ENCODE results near the gene SFXN5.

DNA sequence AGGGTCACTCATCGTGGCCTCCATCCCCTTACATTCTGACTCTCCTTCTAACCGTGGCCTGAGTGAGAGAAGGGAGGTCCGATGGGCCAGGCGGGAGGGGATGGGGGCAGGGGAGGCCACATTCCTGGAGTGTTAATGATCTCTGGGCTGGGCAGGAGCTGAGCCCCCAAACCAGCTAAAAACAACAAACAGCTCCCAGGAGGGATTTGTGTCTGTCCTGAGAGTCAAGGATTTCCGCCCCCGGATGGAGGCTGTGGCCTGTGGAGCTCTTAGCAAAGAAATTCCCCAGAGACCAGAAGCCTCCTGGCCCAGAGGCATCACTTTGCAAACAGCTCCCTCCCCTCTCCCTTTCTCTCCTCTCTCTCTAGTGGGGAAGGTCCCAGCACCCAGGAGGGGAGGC, 130.7 kb downstream of the SFXN5 start:
- TF ChIP-seq, protein P1, sequence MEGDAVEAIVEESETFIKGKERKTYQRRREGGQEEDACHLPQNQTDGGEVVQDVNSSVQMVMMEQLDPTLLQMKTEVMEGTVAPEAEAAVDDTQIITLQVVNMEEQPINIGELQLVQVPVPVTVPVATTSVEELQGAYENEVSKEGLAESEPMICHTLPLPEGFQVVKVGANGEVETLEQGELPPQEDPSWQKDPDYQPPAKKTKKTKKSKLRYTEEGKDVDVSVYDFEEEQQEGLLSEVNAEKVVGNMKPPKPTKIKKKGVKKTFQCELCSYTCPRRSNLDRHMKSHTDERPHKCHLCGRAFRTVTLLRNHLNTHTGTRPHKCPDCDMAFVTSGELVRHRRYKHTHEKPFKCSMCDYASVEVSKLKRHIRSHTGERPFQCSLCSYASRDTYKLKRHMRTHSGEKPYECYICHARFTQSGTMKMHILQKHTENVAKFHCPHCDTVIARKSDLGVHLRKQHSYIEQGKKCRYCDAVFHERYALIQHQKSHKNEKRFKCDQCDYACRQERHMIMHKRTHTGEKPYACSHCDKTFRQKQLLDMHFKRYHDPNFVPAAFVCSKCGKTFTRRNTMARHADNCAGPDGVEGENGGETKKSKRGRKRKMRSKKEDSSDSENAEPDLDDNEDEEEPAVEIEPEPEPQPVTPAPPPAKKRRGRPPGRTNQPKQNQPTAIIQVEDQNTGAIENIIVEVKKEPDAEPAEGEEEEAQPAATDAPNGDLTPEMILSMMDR (IDR thresholded peaks at IDR 0.05): no peak
- no peak for TF ChIP-seq FOXJ3 (CRISPR knock-in tag; IDR thresholded peaks at IDR 0.05; ENCODE audit: borderline replicate concordance)
- TF ChIP-seq JUN (CRISPR knock-in tag; IDR thresholded peaks at IDR 0.05): no peak
- TF ChIP-seq, protein P2, sequence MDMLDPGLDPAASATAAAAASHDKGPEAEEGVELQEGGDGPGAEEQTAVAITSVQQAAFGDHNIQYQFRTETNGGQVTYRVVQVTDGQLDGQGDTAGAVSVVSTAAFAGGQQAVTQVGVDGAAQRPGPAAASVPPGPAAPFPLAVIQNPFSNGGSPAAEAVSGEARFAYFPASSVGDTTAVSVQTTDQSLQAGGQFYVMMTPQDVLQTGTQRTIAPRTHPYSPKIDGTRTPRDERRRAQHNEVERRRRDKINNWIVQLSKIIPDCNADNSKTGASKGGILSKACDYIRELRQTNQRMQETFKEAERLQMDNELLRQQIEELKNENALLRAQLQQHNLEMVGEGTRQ (CRISPR knock-in tag; IDR thresholded peaks at IDR 0.05): no peak
- TF ChIP-seq, protein P3, sequence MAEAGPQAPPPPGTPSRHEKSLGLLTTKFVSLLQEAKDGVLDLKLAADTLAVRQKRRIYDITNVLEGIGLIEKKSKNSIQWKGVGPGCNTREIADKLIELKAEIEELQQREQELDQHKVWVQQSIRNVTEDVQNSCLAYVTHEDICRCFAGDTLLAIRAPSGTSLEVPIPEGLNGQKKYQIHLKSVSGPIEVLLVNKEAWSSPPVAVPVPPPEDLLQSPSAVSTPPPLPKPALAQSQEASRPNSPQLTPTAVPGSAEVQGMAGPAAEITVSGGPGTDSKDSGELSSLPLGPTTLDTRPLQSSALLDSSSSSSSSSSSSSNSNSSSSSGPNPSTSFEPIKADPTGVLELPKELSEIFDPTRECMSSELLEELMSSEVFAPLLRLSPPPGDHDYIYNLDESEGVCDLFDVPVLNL (CRISPR knock-in tag; IDR thresholded peaks at IDR 0.05; ENCODE audit: borderline replicate concordance, low read depth): no peak
- TF ChIP-seq, protein P4, sequence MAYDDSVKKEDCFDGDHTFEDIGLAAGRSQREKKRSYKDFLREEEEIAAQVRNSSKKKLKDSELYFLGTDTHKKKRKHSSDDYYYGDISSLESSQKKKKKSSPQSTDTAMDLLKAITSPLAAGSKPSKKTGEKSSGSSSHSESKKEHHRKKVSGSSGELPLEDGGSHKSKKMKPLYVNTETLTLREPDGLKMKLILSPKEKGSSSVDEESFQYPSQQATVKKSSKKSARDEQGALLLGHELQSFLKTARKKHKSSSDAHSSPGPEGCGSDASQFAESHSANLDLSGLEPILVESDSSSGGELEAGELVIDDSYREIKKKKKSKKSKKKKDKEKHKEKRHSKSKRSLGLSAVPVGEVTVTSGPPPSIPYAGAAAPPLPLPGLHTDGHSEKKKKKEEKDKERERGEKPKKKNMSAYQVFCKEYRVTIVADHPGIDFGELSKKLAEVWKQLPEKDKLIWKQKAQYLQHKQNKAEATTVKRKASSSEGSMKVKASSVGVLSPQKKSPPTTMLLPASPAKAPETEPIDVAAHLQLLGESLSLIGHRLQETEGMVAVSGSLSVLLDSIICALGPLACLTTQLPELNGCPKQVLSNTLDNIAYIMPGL (CRISPR knock-in tag; IDR thresholded peaks at IDR 0.05): no peak
